ENCODE measurements around the gene B4GALT5.
"Not testable (repeated sequence)": the region's sequence is repeated elsewhere in the genome, so short reads cannot be mapped to it uniquely, and the experiment has no call there.

Gene B4GALT5

GRCh38 chr20:49729780-49730179 is 16.1 kb upstream of the B4GALT5 start:
- DNase-seq (ENCODE audit: low read depth) = no peak

- DNase-seq (ENCODE audit: low read depth) = no peak
Measured at GRCh38 chr20:49727894-49728885, 14.5 kb upstream of the B4GALT5 start.

DNA sequence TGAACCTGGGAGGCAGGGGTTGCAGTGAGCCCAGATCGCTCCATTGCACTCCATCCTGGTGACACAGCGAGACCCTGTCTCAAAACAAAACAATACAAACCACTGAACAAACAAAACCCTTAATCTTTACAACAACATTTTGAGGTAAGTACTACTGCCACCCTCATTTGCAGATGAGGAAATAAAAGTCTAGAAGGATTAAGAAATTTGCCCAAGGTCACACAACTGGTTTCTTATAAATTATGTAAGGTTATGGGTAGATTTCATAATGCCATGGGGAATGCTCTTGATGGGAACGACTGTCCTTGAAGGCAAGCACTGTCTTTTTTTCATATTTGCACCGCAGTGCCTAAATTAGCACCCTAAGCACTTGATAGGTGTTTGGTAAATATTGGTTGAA is 13.8 kb upstream of the B4GALT5 start:
- DNase-seq (ENCODE audit: low read depth) = no peak

DNA sequence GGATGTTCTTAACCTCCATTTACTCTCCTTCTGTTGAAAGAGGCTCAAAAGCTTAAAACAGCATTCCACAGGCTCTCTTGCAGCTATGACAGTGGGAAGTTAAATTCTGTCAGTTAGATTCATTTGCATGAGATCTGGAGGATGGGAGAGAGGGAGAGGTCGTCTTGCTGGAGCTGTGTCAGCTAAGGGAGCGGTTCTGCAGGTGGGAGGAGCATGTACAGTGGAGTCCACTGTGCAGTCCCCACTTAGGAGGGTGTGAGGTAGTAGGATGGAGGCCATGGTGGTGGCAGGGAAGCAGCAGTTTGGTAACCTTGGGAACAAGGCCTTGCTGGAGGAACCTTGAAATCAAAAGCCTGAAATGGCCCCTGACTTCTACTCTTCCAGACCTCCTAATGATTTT is 12.0 kb upstream of the B4GALT5 start:
- no peak for DNase-seq (ENCODE audit: low read depth)

- DNase-seq (ENCODE audit: low read depth) = not testable (repeated sequence)
Measured at GRCh38 chr20:49725224-49725606, 11.5 kb upstream of the B4GALT5 start.

DNA sequence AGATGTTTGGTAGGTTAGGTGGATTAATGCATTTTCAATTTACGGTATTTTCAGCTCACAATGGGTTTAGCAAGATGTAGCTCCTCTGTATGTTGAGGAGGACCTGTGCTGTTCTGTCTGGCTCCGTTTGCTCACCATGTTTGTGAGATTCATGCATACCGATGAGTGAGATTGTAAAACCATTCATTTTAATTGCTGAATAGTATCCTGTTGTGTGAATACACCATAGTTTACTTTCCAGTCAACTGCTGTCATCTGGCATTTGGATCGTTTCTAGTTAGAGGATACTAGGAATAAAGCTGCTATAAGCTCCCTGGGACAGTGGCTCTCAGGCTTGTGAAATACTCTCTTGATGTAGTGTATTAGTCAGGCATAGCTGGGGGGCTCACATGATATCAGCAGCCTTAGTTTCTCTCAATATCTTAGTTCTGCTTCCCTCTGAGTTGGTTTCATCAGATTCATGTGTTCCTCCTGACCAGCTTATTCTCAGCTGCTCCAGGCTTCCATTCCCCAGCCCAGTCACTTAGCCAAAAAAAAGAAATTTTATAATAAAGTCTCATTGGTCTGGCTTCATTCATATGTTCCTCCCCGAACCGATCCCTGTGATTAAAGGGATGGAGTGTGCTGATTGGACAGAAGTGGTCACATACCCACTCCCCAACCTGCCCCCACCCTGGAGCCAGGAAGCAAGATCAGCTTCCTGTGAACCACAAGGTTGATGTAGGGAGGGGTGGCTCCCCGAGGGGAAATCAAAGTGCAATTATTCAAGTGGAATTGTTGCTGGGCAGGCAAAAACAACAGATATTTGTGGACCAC is 10.9 kb upstream of the B4GALT5 start:
- DNase-seq (ENCODE audit: low read depth) = no peak

DNA sequence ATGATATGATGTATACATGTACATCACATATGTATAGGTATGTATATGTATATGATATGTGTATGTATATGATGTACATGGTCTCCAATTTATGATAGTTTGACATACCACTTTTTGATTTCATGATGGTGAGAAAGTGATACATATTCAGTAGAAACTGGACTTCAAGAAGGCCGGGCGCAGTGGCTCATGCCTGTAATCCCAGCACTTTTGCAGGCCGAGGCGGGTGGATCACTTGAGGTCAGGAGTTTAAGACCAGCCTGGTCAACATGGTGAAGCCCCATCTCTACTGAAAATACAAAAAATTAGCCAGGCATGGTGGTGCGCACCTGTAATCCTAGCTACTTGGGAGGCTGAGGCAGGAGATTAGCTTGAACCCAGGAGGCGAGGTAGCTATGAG is 10.1 kb upstream of the B4GALT5 start:
- DNase-seq (ENCODE audit: low read depth) = not testable (repeated sequence)

- not testable (repeated sequence) for DNase-seq (ENCODE audit: low read depth)
Measured at GRCh38 chr20:49721326-49721725, 7.6 kb upstream of the B4GALT5 start.

DNA sequence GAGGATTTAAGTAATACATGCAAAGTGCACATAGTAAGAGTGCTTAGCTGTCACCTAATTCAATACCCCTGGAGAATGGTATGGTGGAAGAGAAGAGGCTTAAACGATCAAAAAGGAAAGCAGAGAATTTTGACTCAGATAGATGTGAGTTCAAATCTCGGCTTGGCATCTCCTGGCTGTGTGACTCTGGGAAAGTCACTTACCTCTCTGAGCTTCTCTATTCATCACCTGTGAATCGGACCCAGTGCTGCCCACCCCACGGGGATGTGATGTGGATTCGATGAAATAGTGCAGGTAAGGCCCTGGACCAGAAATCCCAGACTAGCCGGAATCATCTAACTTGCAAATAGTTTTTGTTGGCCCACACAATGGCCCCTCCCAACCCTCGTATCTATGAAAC is 1.8 kb upstream of the B4GALT5 start:
- DNase-seq (ENCODE audit: low read depth) = no peak

DNA sequence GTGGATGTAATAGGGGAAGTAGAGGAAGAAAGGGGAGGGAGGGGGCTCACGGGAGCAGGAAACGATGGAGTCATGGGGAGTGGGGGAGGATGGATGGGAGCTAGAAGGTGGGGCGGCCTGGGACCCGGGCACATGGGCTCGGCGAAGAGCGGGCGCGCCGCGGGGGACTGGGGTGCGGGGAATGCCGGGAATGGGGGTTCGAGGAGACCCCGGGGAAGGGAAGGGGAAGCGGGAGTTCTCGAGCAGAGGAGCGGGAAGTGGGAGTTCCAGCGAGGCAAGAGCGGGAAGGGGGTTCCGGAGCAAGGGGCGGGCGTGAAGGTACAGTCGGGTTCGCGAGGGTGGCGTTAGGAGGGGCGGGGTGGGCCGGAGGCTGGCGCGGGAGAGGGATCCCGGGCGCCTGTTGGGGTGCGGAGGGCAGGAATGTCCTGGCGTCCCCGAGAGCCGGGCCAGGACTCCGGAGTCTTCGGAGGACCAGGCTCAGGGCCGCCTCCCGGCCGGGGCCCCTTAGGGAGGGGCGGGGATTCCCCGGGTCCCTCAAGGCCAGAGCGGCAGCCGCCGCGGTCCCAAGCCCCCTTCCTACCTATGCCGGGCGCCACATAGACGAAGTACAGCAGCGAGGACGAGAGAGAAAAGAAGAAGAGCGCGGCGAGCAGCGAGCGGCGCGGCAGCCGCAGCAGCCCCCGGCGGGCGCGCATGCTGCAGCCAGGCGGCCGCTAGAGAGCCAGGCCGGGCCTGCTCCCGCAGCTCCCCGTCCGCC is 504 bp downstream of the B4GALT5 start:
- no peak for DNase-seq (ENCODE audit: low read depth)

- DNase-seq (ENCODE audit: low read depth) = no peak
Measured at GRCh38 chr20:49712646-49712995, 1.1 kb downstream of the B4GALT5 start.

DNA sequence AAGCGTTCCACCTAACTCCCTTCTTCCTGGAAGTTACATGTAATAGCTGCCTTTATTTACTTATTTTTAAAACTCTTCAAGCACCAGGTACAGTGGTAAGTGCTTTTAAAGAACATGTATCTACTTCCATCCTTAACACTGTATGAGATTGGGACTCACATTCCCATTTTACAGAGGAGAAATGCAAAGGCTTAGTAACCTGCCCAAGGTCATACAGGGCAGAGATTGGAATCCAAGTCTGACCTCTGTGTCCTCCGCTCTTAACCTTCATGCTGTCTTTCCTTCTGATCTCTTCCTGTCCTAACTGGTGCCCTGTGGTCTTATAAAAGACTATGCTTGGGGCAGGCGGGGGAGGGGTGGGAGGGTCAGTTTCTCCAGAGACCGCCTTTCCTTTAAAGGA is 1.6 kb downstream of the B4GALT5 start:
- no peak for DNase-seq (ENCODE audit: low read depth)

GRCh38 chr20:49711667-49711987 is 2.1 kb downstream of the B4GALT5 start:
- DNase-seq (ENCODE audit: low read depth) = no peak

GRCh38 chr20:49710971-49711666 is 2.6 kb downstream of the B4GALT5 start:
- DNase-seq (ENCODE audit: low read depth) = no peak

DNA sequence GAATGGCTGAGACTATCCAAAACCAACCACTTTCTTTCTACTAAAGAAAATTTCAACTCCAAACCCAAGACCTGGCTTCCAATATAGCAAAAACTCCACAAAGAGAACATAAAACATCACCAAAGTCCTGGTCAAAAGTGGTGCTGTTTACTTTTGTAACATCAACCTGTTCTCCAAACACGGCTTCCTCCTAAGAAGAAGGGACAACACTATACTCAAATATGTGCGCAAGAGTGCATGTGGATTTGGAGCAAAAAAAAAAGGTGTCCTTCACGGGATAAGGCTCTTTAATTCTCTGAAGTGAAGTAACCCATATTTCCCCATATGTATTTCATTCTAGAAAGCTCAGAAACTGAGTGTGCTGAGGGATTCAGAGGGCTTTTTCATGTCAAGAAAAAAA is 6.6 kb downstream of the B4GALT5 start:
- DNase-seq (ENCODE audit: low read depth) = no peak

DNA sequence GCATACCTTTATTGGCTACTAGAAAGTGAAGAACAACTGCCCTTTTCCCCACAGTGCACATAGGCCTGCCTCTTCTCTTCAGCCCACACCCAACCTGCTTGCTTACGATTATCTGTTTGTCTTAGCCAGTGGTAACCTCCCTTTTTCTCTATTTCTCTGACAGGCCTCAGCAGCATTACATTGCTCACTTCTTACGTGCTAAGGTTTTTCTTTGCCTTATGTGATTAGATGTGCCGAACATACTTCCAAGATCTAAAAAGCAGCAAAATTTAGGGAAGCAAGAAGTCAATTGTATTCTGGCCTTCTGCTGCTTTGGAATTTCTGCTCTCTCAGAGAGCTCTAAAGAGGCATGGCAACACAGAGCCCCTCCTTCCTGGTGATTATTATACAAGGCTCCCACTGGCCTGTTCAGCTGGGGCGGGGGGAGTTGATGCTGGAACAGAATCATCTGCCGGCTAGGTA is 7.0 kb downstream of the B4GALT5 start:
- no peak for DNase-seq (ENCODE audit: low read depth)

- DNase-seq (ENCODE audit: low read depth) = not testable (repeated sequence)
Measured at GRCh38 chr20:49705893-49706292, 7.8 kb downstream of the B4GALT5 start.

GRCh38 chr20:49705358-49705757 is 8.3 kb downstream of the B4GALT5 start:
- DNase-seq (ENCODE audit: low read depth) = no peak

DNA sequence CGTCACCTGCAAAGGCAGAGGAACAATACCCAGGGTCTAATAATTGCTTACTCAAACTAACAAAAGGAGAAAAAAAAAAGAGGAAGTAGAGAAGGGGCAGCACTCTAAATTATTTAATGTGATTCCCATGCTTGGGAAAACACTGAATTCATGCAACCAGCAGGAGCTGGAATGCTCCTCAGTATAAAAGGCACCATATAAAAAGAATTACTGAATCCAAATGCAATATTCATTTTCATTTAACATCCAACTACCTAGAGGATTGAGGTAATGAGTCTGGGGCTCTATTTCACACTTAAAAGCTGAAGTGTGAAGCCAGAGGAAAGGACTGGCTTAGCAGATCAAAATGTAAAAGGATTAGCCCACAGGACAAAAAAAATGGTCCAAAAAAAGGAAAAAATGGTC is 8.7 kb downstream of the B4GALT5 start:
- DNase-seq (ENCODE audit: low read depth) = no peak

GRCh38 chr20:49701916-49702315 is 11.8 kb downstream of the B4GALT5 start:
- DNase-seq (ENCODE audit: low read depth) = no peak

GRCh38 chr20:49701241-49701790 is 12.4 kb downstream of the B4GALT5 start:
- DNase-seq (ENCODE audit: low read depth) = no peak

Data from stimulated activated CD8-positive, alpha-beta memory T cell treated with anti-CD3 and anti-CD28 coated beads, Interleukin-15, amount 100 ng/mL, for 1 hour (primary cell).